Fibroblast of skin of back (primary cell): ENCODE measurements around the gene KRT72.
"Not testable (repeated sequence)": the region's sequence is repeated elsewhere in the genome, so short reads cannot be mapped to it uniquely, and the experiment has no call there.

ENCODE experiments used
- DNase-seq: peaks from one replicate; pipeline ENCODE4 v3.0.0-alpha.2; 2013

Gene KRT72

DNA sequence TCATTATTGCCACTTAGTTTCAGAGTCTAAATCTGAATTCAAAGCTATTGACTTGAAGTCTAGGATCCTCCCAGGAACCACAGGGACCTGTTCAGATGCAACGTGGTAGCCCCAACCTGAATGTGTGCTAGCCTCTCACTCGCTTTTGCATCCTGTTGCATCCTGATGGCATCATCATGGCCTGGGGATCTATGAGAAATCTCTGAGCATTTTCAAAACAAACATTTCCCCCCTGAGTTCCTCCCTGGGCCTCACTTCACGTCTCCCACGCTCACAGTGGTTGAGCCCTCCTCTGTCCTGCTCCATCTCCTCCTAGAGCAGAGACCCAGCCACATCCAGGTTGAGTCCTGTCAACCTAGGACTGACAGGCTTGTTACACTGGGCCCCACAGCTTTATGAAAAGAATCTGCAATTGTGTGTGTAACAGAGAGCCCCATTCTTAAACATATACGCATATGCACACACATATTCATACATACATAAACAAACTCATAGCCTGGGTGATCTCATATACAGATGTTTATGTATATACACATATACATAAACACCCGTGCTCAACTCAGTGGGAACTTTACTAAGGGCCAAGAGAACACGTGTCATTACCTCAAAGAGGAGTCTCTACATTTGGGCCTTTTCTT lies 5.4 kb upstream of the KRT72 start:
- DNase-seq, result no peak

DNA sequence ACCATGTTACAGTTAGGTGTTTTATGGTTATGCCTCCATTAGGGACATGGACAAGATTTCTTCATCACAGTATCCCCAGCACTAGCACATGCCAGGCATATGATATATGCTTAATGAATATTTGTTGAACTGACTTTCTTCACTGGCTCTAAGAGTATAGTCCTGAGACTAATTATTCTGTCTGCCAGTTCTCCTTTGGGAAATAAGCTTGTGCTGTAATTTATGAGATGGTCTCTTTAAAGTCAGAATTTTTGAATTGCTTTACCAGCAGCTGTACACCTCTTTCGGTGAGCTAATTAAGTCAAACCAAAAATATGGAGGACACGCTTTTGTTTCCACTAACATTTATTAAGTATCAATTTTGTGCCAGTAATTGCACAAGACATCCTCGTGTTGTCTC lies 4.8 kb upstream of the KRT72 start:
- DNase-seq, result no peak

DNA sequence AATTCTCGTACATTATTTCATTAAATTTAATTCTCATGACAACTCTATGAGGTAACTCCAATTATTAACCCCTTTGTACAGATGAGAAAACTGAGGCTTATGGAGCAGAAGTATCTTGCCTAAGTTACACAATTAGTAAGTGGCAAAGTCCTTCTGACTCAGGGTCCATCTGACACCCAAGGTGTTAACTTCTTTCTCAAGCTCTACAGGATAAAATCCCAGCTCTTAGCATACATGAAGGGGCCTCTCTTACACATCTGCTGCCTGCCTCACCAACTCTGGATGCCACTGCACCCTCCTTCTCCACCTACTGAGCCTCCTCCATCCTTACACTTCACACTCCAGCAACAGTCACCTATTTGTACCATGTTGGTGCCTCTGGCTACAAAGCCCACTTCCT lies 4.3 kb upstream of the KRT72 start:
- DNase-seq, result no peak

DNA sequence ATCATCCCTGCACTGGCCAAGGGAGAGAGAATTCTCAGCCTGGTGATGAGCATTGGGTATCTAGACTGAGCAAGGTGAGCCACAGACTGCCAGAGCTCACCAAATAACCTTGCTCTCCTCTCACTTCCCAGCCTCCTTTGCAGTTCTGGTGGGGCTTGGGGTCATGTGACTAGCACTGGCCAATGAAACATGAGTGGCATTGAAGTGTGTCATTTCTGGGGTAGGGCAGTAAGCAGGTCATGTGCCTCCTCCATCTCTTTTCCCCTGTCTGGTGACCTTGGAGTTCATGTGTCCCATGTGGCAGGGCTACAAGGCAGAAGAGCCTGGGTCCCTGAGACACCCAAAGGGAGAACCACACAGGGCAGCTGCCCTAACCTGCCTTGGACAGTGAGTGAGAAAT lies 3.6 kb upstream of the KRT72 start:
- no peak for DNase-seq

DNA sequence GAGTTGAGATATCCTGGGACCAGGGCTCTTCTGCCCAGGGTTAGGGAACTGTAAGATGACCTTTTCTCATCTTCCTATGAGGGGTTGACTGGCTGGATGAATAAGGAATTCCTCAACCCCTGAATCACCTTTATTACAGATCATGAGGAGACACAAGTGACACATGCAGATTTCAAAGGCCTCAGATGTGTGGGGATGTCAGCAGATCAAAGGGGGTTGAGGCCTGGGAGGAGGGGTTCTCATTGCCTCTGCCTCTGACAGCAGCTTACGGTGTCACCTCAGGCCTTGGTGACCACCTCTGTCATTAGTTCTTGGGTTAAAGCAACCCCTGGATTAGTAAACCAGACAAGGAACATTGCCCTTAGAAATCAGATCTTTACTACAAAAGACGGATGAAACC lies 2.1 kb upstream of the KRT72 start:
- DNase-seq, result no peak

DNA sequence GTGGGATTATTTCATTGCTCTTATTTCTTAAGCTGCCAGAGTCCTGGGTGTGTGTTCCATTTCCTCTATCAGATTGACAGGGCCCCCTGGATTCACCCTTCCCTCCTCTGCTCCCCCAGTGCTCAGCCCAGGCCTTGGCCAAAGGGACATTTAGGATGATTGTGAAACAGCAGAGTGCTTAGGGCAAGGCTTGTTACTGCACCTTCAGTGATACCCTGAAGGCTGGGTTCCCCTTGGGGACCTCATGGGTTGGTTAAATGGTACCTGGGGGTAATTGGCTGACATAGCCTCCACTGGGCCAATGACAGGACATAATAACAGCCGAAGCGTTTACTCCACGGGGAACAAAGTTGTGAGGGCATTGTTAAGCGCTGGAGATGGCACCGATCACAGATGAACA lies 1.3 kb upstream of the KRT72 start:
- DNase-seq, result no peak

DNA sequence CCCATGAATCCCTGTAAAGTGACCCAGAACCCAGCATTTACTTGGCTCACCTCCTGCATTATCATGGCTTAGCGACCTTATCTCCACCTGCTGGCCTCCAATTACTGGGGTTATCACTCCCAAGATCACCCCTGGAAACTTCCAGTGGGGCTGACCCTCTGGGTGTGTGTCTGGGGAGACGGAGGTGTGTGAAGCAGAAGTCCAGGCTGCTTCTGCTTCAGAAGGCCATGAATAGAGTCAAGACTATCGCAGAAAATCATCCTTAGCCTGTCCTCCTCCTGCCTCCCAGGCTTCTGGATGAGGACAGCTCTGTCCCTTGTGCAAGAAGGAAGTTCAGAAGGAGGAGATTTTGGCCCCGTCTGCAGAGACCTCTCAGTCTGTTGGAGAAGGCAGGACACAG lies 408 bp upstream of the KRT72 start:
- DNase-seq, result no peak

DNA sequence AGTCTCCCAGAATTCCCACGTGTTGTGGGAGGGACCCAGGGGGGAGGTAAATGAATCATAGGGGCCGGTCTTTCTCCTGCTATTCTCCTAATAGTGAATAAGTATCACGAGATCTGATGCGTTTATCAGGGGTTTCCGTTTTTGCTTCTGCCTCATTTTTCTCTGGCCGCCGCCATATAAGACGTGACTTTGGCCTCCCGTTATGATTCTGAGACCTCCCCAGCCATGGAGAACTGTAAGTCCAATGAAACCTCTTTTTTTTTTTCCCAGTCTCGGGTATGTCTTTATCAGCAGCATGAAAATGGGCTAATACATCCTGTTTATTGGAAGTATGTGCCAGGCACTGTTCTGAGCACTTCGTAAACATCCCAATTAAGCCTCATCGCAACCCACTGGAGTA lies 788 bp downstream of the KRT72 start:
- DNase-seq, result no peak

DNA sequence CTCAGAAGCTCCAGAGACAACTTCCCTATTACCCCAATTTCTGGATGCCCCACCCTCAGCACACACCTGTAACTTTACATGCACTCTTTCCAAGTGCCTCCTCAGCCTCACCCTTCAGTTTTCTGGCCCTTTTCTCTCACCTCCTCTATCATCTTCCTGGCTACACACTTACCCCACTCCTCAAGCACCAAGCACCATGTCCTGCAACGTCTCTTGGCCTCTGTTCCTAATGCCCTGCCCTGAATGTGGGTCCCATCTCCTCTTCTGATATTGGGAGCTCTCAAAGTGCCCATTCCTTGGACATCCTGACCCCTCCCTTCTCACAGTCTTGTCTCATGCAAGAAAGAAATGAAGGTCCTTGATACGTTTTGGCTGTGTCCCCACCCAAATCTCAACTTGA lies 1.2 kb downstream of the KRT72 start:
- no peak for DNase-seq

DNA sequence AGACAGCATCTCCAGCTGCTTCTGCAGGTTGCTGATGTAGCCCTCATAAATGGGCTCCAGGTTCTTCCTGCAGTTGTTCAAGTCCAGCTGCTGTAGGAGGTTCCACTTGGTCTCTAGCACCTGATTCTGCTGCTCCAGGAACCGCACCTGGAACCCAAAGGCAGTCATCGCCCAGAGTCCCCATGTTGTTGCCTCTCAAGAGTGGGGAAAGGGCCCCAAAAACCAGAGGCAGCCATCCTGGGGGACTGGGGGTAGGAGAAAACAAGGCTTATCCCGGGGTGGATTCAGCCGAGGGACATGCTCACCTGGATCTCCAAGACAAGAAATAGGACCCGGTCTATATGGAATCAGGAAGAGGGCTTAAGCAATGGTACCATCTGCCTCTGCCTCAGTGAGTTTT lies 2.3 kb downstream of the KRT72 start:
- no peak for DNase-seq

DNA sequence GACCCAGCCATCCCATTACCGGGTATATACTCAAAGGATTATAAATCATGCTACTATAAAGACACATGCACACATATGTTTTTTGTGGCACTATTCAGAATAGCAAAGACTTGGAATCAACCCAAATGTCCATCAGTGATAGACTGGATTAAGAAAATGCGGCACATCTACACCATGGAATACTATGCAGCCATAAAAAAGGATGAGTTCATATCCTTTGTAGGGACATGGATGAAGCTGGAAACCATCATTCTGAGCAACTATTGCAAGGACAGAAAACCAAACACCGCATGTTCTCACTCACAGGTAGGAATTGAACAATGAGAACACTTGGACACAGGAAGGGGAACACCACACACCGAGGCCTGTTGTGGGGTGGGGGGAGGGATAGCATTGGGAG lies 7.0 kb downstream of the KRT72 start:
- not testable (repeated sequence) for DNase-seq

DNA sequence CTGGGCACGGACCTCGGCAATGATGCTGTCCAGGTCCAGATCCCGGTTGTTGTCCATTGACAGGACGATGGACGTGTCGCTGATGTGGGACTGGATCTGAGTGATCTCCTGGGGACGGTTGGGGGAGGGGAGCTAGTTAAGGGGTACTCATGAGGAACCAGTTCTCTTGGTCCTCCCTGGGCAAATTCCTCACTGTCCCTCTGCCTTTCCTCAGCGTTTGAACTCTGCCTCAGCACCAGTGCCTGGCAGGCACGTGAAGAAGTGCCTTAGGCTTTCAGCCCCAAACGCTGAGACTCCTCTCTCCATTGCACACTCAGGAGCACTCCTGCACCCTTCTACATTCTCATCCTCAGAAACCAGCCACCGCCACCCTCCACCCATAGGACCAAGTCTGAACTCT lies 9.7 kb downstream of the KRT72 start:
- DNase-seq, result no peak

DNA sequence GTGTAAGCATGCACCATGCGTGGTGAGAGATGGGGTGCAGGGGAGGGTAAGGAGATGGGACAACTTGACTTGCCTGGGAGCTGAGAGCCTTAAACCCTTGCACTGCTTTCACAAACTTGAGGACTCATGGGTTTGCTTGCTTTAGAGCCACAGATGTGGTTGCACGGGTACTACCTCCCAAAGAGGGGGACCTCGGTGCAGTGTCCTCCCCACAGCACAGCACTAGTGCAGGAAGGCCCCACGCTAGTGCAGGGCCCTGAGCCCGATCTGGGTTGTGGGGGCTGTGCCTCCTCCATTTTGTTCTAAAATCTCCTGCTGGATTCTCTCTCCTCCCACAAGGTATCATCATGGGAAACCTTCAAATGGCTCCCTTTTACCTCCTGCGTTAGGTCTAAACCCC lies 11.2 kb downstream of the KRT72 start:
- DNase-seq, result no peak

DNA sequence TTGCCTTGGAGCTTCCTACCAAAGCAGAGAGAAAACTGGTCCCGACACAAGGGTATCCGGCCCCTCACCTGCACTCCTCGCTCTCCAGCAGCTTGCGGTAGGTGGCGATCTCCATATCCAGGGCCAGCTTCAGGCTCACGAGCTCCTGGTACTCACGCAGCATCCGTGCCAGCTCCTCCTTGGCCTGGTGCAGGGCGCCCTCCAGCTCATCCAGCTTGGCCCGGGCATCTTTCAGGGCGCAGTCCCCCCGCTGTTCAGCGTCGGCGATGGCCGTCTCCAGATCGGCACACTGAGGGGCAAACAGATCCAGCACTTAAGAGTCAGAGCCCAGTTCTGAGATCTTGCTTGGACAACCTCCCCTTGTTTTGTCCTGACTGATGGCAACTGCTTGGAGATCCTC lies 13.7 kb downstream of the KRT72 start:
- no peak for DNase-seq

DNA sequence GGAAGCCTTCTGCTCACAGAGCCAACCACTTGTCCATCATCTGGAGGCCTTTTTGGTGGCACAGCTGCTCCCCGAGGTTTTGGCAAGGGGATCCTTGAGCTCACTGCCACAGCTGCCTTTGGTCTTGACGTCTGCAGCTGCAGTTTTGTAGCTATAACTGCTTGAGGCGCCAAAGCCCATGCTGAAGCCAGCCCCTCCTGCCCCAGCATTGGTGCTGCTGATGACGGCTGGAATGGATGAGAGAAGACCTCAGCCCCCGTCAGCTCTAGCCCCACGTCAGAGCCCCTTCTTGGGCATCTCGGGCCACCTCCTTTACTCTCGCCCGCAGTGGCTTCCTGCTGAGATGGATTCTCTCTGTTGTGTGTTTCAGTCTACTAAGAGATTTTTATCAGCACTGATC lies 15.3 kb downstream of the KRT72 start:
- DNase-seq, result no peak

DNA sequence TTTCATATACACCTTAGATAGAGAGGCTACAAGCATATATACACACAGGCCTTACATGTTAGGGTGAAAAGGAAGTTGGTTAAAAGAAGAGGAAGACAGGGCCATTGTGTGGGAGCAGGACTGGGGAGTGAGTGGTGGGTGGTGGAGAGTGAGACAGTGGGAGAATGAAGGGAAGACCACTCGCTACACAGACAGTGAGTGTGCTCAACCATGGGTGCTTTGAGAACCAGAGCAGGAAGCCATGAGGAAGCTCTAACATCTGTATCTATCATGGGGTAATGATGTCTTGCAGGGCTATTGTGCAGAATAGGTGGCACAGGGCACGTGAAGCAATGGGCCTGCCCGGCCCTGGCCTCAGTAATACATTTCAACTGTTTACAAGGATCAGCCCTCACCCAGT lies 16.2 kb downstream of the KRT72 start:
- no peak for DNase-seq

DNA sequence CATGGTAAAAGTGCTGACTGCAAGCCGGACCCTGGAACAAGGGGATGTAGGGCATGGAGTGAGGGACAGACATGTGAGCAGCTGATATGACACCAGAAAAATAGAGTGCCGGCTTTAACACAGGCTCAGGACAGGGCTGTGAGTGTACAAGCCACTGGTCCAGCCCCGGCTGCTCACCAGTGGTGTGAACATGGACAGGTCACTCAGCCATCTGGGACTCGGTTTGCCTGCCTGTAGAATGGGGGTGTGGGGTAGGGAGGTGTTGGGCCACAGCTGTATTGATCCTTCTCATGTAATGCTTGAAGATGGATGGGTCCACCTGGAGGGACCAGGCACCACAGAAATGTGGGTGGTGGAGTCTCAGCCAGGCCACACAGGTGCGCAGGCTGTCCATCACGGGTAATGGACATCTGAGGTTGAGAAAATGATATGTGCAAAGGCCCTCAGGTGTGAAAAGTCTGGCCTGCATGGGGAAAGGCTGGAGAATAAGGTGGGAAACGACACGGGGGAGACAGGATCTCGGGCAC lies 17.0 kb downstream of the KRT72 start:
- no peak for DNase-seq

DNA sequence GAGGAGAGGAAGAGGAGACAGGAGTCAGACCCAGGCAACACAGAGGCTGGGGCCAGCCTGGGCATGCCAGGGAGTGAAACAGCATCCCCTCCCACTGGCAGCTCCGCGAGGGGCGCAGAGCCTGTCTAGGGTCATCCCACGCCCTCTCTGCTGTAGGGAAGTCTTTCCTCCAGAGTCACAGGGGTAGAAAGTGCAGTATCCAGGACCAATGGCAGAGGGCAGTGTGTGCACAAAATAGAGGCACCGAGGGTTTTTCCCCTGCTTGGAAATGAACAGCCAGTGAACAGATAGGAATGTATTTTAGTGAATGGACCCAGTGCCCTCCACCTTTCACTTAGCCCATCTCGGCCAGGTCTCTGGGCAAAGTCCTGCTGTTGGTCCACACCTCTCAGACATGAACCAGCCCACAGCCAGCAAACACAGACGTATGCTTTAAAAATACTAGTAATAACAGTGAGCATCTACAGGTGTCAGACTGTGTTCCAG lies 18.2 kb downstream of the KRT72 start:
- peak; percentile 60 for DNase-seq

DNA sequence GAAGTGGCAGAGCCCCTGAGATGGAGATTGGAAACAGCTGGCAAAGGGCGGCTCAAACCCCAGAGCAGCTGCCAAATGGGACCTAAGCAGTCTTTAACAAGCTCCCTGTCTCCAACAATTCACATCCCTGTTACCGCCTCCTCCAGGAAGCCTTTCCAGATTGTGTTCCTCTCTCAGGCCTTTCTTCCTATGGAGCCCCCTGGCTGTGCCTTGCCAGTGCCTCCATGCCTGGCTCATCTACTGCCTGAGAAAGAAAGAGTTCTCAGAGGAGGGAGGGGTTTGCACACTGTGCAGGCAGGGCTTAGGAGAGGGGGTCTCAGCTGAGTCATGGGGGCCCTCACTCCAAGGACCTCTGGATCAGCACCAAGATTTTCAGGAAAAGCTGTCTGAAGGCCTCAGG lies 18.8 kb downstream of the KRT72 start:
- DNase-seq, result no peak

DNA sequence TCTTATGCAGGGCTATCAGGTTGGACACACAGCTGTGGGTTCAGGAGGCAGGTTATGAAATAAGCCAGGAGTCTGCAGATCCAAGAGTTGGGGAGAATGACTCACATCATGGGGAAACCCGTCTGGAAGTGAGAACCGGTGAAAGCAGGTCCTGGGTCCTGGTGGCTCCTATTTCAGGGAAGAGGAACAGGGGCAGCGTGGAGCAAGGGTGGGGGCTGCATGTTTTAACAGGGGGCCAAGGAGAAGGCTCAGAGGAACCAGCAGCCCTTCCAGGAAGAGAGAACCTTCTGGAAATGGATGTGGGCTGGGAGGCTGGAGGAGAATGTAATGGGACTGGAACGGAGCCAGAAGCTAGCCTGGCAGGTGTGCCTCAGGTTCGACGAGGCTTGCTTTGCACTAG lies 19.8 kb downstream of the KRT72 start:
- no peak for DNase-seq

DNA sequence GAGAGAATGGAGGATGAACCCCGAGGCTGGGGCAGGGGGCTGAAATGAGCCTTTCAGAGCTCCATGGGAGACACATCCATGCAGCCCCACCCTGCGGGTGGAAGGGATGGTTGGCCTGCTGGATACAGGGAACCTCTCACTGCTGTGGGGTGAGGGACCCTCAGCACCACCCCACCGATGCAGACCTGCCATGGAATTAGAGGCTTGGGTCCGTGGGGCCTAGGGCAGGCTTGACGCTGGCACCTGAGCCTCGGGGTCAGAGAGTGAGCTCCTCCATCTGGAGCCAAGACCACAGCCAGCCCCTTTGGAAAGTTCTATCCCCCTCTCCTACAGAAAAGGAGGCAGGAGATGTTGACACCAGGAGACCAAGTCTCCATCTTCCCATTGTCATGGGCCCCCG lies 20.2 kb downstream of the KRT72 start:
- no peak for DNase-seq

DNA sequence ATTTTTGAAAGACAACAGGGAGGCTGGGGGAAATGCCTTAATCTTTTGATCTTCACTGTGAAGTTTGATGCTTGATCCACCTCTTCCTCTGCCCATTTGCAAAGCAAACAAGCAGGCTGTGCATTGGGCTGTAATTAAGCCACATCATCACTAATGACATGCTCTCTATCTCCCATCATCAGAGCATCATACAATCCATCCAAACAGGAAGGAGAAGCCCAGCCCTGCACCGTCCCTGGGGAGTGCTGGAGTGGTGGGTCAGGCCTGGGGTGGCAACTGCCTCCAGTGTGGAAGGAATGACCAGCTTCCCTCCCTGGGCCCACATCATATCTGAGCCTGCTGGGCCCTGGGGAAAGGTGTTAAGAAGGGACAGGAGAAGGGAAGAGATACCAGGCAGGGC lies 20.8 kb downstream of the KRT72 start:
- DNase-seq, result peak; percentile 5

DNA sequence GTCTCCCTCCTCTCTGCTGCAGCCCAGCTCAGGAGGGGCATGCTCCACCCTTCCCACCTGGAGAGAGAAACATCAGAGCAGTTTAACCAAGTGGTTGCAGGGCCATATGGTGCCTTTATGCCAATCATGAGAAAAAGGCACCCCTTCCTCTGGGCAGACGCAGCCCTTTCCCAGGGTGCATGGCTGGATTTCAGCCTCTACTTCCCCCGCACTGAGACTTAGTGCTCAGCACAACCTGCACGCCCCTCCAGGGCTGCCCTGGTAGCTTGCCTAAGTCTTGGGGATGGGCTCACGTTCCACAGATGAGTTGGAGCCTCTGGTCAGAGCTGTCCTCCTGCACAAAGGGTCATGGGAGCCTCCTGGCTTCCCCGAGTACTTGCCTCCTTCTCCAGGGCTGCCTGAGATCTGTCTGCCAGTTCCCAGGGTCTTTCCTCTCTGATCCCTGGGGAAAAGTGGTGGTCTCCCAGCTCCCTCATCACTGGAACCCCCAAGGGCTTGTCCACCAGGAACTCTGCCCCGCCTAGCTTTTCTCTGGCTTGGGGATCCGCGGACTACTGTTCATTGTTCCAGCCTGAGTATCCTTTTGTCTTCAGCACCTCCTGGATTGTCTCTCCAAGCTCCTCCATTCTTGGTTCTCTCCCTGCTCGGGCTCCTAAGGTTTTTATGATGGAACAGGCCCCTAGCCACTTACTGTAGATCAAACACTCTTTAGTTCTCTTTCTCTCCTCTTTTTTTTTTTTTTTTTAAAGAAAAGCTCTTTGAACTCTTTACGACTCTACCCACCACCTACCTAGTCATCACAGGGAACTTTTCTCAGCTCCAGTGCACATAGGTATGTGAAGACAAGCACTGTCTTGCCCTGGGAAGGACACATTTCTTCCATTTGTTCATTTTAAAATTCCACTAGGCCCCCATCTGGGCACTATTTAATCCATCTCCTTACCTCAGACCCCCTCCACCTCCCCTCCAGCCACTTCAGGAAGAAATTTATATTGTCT lies 21.5 kb downstream of the KRT72 start:
- no peak for DNase-seq

DNA sequence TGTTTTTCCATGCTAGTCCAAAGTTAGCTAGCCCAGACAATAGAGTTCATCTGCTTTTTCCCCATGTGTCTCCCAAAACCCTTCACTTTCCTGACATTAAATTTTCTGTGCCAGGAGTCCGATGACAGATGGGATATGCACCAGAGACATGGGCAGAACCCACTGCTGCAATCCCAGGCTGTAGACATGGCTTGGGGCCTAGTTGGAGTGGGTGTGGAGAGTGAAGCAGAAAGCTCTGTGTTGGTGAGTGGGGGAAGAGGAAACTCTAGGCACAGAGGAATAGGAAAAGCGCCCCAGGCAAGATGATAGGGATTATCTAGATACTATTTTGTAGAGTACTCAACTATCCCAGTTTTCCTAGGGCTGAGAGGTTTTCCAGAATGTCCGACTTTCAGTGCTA lies 22.8 kb downstream of the KRT72 start:
- no peak for DNase-seq
